ENCODE data around the gene BCAT1.
A peak's percentile ranks its signal among the peaks of the same experiment; 100 is the strongest.
"Not testable (repeated sequence)": the region's sequence is repeated elsewhere in the genome, so short reads cannot be mapped to it uniquely, and the experiment has no call there.

Gene BCAT1

GRCh38 chr12:24928533-24929306 is 20.2 kb downstream of the BCAT1 start:
- not testable (repeated sequence) for DNase-seq (ENCODE audit: low spot score)

- no peak for DNase-seq (ENCODE audit: low spot score)
These were observed 20.8 kb downstream of the BCAT1 start for GRCh38 chr12:24928131-24928530.

- not testable (repeated sequence) for DNase-seq (ENCODE audit: low spot score)
These were observed 22.8 kb downstream of the BCAT1 start for GRCh38 chr12:24926080-24926479.

GRCh38 chr12:24922090-24922489 is 26.8 kb downstream of the BCAT1 start:
- DNase-seq (ENCODE audit: low spot score), result no peak

GRCh38 chr12:24921251-24922038 is 27.5 kb downstream of the BCAT1 start:
- DNase-seq (ENCODE audit: low spot score), result no peak

- DNase-seq (ENCODE audit: low spot score), result no peak
These were observed 28.8 kb downstream of the BCAT1 start for GRCh38 chr12:24920141-24920540.

- no peak for DNase-seq (ENCODE audit: low spot score)
These were observed 29.4 kb downstream of the BCAT1 start for GRCh38 chr12:24919346-24920001.

GRCh38 chr12:24918596-24918995 is 30.3 kb downstream of the BCAT1 start:
- DNase-seq (ENCODE audit: low spot score), result no peak

GRCh38 chr12:24915501-24915900 is 33.4 kb downstream of the BCAT1 start:
- no peak for DNase-seq (ENCODE audit: low spot score)

- DNase-seq (ENCODE audit: low spot score), result no peak
These were observed 34.9 kb downstream of the BCAT1 start for GRCh38 chr12:24913953-24914352.

GRCh38 chr12:24913130-24913529 is 35.8 kb downstream of the BCAT1 start:
- no peak for DNase-seq (ENCODE audit: low spot score)

GRCh38 chr12:24911271-24911791 is 37.6 kb downstream of the BCAT1 start:
- peak; percentile 70 for DNase-seq (ENCODE audit: low spot score)

- DNase-seq (ENCODE audit: low spot score), result not testable (repeated sequence)
These were observed 38.7 kb downstream of the BCAT1 start for GRCh38 chr12:24910192-24910591.

GRCh38 chr12:24909667-24910066 is 39.2 kb downstream of the BCAT1 start:
- DNase-seq (ENCODE audit: low spot score), result no peak

GRCh38 chr12:24907464-24907863 is 41.4 kb downstream of the BCAT1 start:
- no peak for DNase-seq (ENCODE audit: low spot score)

- DNase-seq (ENCODE audit: low spot score), result no peak
These were observed 42.8 kb downstream of the BCAT1 start for GRCh38 chr12:24906141-24906540.

GRCh38 chr12:24905431-24905830 is 43.5 kb downstream of the BCAT1 start:
- no peak for DNase-seq (ENCODE audit: low spot score)

GRCh38 chr12:24904871-24905270 is 44.0 kb downstream of the BCAT1 start:
- DNase-seq (ENCODE audit: low spot score), result no peak

GRCh38 chr12:24903329-24904088 is 45.4 kb downstream of the BCAT1 start:
- DNase-seq (ENCODE audit: low spot score), result no peak

- no peak for DNase-seq (ENCODE audit: low spot score)
These were observed 46.2 kb downstream of the BCAT1 start for GRCh38 chr12:24902511-24903328.

Data from HuH-7 (cell line).